Fibroblast of the aortic adventitia (primary cell): Measurements from ENCODE around the gene MTA1. TPM values are rescaled to one million over a fixed set of nuclear protein-coding genes. Genes with fewer than 3 reads are reported as not detected.

ENCODE experiments used
- DNase-seq: peaks from one replicate; pipeline ENCODE4 v3.0.0-alpha.2; 2010; ENCODE audit warnings: low read depth
- H3K4me3 ChIP-seq: 2 replicates; pipeline ENCODE4 v1.5.1; 2011; ENCODE audit warnings: low read depth, mild to moderate bottlenecking, control low read depth, low read length, moderate library complexity
- CTCF ChIP-seq: IDR thresholded peaks from 2 replicates; pipeline ENCODE4 v1.5.1; 2011; ENCODE audit warnings: mild to moderate bottlenecking, low read length, control low read depth, inconsistent platforms; ENCODE audit not compliant: insufficient read depth
- total RNA-seq: library from RNA; depleted of rRNA; stranded (reverse); fragments of >200 nt; gene quantifications from 2 replicates; pipeline ENCODE4 v1.2.3, GENCODE V29; 2012; ENCODE audit warnings: low replicate concordance

MTA1 gene
- total RNA-seq, 1 donor = 44.4 TPM

DNA sequence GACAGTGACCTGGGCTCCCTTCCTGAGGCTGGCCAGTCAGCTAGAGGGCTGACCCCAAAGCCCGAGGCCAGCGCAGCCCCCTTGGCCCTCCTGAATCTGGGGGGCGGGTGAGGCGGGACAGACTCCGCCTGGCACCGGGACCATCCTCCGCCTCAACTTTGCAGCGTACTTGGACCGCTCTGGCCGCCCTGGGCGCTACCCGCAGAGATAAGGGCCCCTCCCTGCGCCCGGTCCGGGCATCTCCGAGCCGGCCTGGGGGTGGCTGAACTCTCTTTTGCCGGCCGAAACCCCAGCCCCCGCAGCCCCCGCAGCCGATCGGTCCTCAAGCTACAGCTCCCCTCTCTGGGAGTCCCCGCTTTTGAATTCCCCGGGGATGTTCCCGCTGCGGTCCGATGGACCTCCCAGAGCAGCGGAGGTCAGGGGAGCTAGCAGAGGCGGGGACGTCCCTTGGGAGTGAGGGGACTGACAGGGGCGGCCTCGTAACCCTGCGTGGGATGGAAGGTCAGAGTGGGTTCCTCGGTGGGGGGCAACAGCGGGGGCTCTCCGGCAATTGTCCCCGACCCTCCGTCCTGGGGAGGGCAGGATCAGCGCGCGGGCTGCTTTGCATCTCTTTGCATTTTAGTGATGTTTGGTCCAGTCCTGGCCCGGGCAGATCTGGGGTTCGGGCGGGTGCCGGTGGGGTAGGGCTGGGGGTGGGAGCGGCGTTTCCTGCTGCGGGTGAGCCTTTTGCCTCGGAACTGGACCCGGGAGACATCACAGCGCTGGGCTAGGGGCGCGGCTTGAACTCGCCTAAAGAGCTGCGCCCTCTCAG, 66.7 kb downstream of the MTA1 start, which contains the start of gene CRIP1:
CRIP1 (plus strand) TSS at position 724 of the 811 bp plus-strand sequence. CDS start 374 bp downstream, outside the sequence.
- no peak for DNase-seq
- H3K4me3 ChIP-seq = peak within 1 kb of the TSS; percentile 40
- no peak for TF ChIP-seq CTCF

GRCh38 chr14:105486974-105487448, 67.4 kb downstream of the MTA1 start:
- peak overlapping the region; percentile 40 for H3K4me3 ChIP-seq
- DNase-seq = no peak
- TF ChIP-seq CTCF = no peak

- H3K4me3 ChIP-seq = peak overlapping the region; percentile 40
- no peak for TF ChIP-seq CTCF
- DNase-seq = no peak
Observed at GRCh38 chr14:105487449-105487985, 67.9 kb downstream of the MTA1 start.

DNA sequence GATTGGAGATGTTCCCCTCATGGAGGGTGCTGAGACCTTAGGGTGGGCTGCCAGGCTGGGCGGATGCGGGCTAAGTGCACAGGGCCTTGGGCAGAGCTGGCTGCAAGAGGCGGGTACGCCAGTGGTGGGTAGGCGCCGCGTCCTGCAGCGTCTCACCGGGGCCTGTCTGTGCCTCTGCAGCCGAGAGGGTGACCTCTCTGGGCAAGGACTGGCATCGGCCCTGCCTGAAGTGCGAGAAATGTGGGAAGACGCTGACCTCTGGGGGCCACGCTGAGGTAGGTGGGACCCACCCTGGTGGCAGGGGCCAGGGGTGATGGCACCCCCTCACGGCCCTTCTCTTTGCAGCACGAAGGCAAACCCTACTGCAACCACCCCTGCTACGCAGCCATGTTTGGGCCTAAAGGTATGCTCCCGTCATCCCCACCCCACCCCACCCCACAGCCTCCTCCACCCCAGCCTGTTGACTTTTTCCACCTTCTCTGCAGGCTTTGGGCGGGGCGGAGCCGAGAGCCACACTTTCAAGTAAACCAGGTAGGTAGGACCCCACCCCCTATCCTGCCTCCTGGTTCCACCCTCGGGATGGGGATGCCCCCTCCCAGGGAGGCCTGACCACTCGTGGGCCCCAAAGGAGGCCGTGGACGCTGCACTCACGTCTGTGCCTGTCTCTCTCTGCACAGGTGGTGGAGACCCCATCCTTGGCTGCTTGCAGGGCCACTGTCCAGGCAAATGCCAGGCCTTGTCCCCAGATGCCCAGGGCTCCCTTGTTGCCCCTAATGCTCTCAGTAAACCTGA, 68.6 kb downstream of the MTA1 start:
- no peak for TF ChIP-seq CTCF
- no peak for DNase-seq
- no peak overlapping the region for H3K4me3 ChIP-seq

DNA sequence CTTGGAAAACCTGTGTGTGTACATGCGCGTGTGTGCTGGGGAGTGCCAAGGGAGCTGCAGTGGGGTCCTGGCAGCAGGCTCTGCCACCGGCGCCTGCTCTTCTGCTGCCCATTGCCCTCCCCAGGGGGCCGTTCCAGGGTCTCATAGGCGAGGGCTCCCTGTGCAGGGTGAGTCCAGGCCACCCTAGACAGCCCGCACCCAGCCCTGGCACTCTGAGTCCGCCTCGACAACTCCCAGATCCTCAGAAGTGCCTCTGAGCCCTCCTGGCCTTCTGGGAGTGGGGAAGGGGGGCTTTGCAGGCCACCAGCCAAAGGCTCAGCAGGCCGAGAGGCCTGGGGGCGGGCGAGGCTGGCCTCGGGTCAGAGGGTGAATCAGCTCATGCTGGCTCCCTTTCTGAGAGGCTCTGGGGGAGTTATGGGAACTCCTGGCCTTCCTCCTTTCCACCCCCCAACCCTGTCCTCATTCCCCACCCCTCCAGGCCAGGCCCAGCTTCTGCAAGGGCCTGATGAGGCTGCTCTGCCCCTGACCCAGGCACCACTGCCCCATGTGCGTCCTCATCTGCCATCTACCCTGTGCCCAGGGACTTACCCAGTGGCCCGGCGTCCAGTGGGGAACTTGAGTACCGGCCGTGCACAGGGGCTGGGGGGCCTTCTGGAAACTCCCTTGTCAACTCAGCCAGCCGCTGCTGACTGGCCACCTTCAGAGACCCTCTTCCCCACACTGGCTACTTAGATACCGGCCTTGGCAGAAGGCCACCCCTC, 69.3 kb downstream of the MTA1 start:
- DNase-seq = no peak
- no peak overlapping the region for H3K4me3 ChIP-seq
- no peak for TF ChIP-seq CTCF
